ENCODE measurements around the gene SPAG17. TPM values are rescaled to one million over a fixed set of nuclear protein-coding genes. Genes with fewer than 3 reads are reported as not detected.

SPAG17 gene
- polyA plus RNA-seq, 1 donor from 2014 or later = 0.25 TPM

- H3K27ac ChIP-seq (ENCODE audit: low read length) = no peak overlapping the region
- H2AFZ ChIP-seq (ENCODE audit: low read depth, low read length) = no peak overlapping the region
- no peak overlapping the region for H3K9ac ChIP-seq (ENCODE audit: low read length)
- H3K9me3 ChIP-seq (ENCODE audit: low read length) = no peaks in the 10 kb centered on the region
- H3K36me3 ChIP-seq (ENCODE audit: insufficient read depth, low read length) = no peaks in the 10 kb centered on the region
- no peaks in the 10 kb centered on the region for H3K79me2 ChIP-seq (replicated peaks; ENCODE audit: insufficient read depth, low read length)
- no peaks in the 10 kb centered on the region for H4K20me1 ChIP-seq (ENCODE audit: insufficient read depth)
- no peaks in the 10 kb centered on the region for H3K9me2 ChIP-seq (ENCODE audit: insufficient read depth, low read length)
- no peak overlapping the region for H3K4me3 ChIP-seq (ENCODE audit: low read length)
- no peaks in the 10 kb centered on the region for H3F3A ChIP-seq (ENCODE audit: insufficient read depth, low read length, poor library complexity, severe bottlenecking)
- H3K27me3 ChIP-seq (ENCODE audit: insufficient read depth, low read depth, low read length) = no peaks in the 10 kb centered on the region
- no peak overlapping the region for H3K4me2 ChIP-seq (ENCODE audit: low read length)
- TF ChIP-seq EP300 (conservative IDR thresholded peaks at IDR 0.05; ENCODE audit: poor library complexity, severe bottlenecking) (no peak), TAF1 (IDR thresholded peaks at IDR 0.05; ENCODE audit: low read depth) (no peak), POLR2AphosphoS5 (IDR thresholded peaks at IDR 0.05) (no peak), REST (IDR thresholded peaks at IDR 0.05; ENCODE audit: borderline replicate concordance) (no peak), RAD21 (conservative IDR thresholded peaks at IDR 0.05) (no peak), MXI1 (conservative IDR thresholded peaks at IDR 0.05; ENCODE audit: poor library complexity, severe bottlenecking) (no peak)
These were observed 74.4 kb downstream of the SPAG17 start for GRCh38 chr1:118110580-118110979.

- Histone ChIP-seq H3K27ac (ENCODE audit: low read length) (no peak overlapping the region), H3K4me2 (ENCODE audit: low read length) (no peak overlapping the region), H3F3A (ENCODE audit: insufficient read depth, low read length, poor library complexity, severe bottlenecking) (no peaks in the 10 kb centered on the region), H2AFZ (ENCODE audit: low read depth, low read length) (no peak overlapping the region), H3K27me3 (ENCODE audit: insufficient read depth, low read depth, low read length) (no peaks in the 10 kb centered on the region), H4K20me1 (ENCODE audit: insufficient read depth) (no peaks in the 10 kb centered on the region), H3K36me3 (ENCODE audit: insufficient read depth, low read length) (no peaks in the 10 kb centered on the region), H3K9me3 (ENCODE audit: low read length) (no peaks in the 10 kb centered on the region), H3K9ac (ENCODE audit: low read length) (no peak overlapping the region), H3K79me2 (replicated peaks; ENCODE audit: insufficient read depth, low read length) (no peaks in the 10 kb centered on the region), H3K9me2 (ENCODE audit: insufficient read depth, low read length) (no peaks in the 10 kb centered on the region), H3K4me3 (ENCODE audit: low read length) (no peak overlapping the region)
- TF ChIP-seq REST (IDR thresholded peaks at IDR 0.05; ENCODE audit: borderline replicate concordance) (no peak), RAD21 (conservative IDR thresholded peaks at IDR 0.05) (no peak), EP300 (conservative IDR thresholded peaks at IDR 0.05; ENCODE audit: poor library complexity, severe bottlenecking) (no peak), EZH2 (IDR thresholded peaks at IDR 0.05; ENCODE audit: borderline replicate concordance, insufficient read depth, low read length, poor library complexity, severe bottlenecking) (no peak), MXI1 (conservative IDR thresholded peaks at IDR 0.05; ENCODE audit: poor library complexity, severe bottlenecking) (no peak), CTCF (IDR thresholded peaks at IDR 0.05; ENCODE audit: poor library complexity, severe bottlenecking) (no peak), POLR2AphosphoS5 (IDR thresholded peaks at IDR 0.05) (no peak), TAF1 (IDR thresholded peaks at IDR 0.05; ENCODE audit: low read depth) (no peak), SMC3 (conservative IDR thresholded peaks at IDR 0.05; ENCODE audit: poor library complexity) (no peak)
These were observed 80.1 kb downstream of the SPAG17 start for GRCh38 chr1:118104951-118105350.

Measured in neural cell (in vitro differentiated cells).